GM12873 (cell line): ENCODE measurements around the gene CKM.

Experiments
- TF ChIP-seq, protein P1 (sequence below): IDR thresholded peaks from 2 replicates; pipeline ENCODE4 v1.5.1; 2012; ENCODE audit warnings: low read depth, mild to moderate bottlenecking, moderate library complexity, low read length, control low read depth; ENCODE audit not compliant: insufficient read depth; ENCODE audit errors: missing control alignments

Gene CKM

DNA sequence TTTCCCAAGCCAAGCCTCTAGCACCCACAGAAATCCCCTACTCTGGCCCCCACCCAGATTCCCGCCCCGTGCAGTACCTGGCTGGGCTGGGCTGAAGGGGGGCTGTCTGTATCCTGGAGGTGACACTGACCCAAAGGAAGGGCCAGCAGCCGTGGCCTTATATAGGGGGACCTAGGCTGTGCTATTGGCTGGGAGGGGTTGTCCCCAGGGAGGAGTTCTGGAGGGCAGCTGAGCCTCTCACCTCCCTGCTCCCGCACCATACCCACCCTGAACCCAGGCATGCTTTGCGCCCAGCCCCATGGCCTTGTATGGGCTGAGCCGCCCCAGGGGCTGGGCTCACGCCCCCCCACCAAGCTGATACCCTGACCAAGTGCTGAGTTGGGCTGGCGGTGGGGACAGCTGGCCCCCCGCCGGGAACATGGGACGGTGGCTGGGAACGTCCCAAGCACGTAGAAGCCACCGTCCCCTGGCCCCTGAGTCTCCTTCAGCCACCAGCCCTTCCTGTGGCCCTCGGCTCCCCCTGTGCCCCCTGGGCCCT, at the start of gene CKM:
Gene CKM, minus strand, starts transcription at position 132 of the 538 bp plus-strand sequence. CDS start 3,162 bp downstream, outside the sequence.
- TF ChIP-seq, protein P1, sequence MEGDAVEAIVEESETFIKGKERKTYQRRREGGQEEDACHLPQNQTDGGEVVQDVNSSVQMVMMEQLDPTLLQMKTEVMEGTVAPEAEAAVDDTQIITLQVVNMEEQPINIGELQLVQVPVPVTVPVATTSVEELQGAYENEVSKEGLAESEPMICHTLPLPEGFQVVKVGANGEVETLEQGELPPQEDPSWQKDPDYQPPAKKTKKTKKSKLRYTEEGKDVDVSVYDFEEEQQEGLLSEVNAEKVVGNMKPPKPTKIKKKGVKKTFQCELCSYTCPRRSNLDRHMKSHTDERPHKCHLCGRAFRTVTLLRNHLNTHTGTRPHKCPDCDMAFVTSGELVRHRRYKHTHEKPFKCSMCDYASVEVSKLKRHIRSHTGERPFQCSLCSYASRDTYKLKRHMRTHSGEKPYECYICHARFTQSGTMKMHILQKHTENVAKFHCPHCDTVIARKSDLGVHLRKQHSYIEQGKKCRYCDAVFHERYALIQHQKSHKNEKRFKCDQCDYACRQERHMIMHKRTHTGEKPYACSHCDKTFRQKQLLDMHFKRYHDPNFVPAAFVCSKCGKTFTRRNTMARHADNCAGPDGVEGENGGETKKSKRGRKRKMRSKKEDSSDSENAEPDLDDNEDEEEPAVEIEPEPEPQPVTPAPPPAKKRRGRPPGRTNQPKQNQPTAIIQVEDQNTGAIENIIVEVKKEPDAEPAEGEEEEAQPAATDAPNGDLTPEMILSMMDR = no peak

DNA sequence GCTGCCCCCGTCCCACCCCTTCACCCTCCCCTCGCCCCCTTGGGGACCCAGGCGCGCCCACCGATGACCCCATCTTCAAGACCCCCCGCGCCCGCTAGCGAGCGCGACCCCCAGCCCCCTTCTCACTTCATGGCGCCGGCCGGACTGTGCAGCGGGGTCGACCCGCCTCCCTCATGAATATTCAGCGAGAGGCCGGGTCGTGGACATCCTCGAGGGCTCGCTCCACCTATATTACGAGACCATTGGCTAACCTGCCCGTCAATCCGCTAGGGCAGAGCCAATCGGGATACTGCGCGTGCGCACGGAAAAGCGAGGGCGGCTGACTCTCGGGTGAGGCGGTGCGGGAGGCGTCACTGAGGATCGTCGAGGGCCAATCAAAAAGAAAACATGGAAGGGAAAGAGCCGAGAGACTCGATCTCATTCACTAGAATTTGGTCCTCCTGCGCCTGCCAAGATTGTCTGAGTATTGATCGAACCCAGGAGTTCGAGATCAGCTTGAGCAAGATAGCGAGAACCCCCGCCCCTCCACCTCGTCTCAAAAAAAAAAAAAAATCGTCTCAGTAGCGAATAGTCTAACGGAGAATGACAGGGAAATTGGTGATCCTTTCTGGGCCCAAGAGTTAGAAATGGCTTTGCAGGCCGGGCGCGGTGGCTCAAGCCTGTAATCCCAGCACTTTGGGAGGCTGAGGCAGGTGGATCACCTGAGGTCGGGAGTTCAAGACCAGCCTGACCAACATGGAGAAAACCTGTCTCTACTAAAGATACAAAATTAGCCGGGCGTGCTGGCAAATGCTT, 47.9 kb upstream of the CKM start, which contains the start of gene ERCC2:
Gene ERCC2, minus strand, starts transcription at position 164 of the 795 bp plus-strand sequence. Its CDS starts 33 bp downstream, at position 131.
- TF ChIP-seq, protein P1 = no peak

DNA sequence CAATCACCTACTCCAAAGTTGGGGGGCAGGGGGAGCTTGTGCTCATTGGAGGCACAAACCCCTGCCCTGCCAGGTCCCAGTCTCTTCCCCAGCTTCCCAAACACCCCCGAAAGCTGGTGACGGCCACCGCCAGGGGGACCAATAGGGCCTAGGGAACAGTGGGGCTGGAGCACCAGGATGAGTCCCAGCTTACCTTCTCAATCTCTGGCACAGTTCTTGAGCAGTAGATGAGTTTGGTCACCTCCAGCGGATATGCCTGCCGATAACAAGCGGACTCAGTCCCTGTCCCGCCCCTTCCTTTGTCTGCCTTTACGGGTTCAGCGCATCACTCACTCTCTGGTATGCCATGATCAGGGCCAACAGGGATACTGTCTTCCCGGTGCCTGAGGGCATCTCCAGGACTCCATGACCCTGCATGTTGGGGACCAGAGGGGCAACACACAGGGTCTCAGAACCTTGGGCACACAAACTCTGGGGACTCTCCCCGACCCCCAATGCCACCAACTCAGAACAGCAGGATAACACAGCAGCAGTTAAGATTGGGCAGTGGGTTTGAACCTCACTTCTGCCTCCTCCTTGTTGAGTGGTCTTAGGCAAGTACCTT, 46.2 kb upstream of the CKM start:
- TF ChIP-seq, protein P1 = no peak

DNA sequence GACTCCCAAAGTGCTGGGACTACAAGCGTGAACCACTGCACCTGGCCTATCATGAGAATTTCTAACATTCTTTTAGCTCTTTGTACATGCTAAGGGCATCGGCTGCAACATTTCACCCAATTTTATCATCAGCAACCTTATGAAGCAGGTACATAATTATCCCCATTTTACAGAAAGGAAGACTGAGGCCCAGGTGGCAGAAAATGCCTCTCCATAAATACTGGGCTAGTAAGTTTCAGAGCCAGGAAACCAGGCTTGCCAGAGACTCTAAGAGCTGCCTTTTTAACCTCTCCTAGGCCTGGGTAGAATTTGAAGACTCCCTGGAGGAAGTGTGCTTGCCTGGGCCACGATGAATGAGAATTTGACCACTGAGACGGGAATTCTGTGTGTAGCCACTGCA, 45.5 kb upstream of the CKM start:
- TF ChIP-seq, protein P1 = no peak

DNA sequence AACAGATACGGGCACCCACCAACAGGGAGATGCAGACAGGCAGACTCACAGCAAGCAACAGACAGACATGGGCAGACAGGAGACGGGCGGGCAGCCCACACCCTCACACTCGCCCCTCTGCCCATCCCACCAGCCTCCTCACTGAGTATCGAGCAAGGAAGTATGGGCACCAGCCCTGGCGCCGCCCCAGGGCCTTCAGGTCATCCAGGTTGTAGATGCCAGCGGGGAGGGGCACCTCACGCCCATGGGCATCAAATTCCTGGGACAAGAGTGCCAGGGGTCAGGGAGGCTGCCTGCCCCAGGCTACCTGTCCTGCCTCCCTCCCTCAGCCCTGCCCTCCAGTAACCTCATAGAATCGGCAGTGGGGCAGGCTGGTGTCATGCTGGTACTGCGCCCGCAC, 42.0 kb upstream of the CKM start:
- TF ChIP-seq, protein P1 = no peak

DNA sequence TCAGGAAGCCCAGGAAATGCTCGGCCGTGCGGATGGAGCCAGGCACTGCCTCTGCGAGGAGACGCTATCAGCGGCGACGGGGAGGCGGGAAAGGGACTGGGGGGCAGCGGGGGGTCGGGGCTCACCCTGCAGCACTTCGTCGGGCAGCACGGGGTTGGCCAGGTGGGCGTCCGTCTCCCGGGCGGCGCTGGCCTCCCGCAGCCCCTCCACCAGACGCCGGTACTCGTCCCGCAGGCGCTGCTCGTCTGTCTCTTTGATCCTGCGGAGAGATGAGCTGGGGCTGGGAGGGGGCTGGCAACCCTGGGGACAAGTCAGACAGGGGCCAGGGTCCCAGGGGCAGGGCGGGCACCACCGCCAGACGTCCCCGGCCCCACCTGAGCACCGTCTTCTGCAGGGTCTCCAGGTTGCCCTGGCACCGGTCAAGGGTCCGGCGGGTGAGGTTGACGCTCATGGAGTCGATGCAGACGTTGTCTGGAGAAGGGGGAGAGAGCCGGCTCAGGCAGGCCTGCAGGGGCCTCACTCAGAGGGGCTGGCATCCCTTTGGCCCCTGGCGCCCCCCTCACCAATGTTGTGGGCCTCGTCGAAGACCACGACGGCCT, 41.3 kb upstream of the CKM start:
- TF ChIP-seq, protein P1 = no peak

DNA sequence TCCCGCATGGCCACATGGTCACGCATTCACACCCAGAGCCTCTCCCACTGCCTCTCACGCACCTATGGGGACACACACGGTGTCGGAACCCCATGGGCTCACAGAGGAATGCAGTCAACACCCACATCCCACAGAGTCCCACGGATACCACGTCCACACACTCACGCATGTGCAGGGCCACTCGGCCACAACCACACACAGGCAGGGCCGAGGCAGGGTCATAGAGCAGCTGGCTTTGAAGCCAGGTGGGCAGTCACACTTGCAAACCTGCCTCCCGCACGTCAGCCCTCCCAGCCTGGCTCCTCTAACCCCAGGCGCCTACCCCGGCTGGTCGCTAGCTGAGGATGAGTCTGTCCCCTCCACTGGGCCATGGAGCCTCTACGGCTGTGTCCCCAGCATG, 39.6 kb upstream of the CKM start:
- TF ChIP-seq, protein P1 = no peak
